Activated CD8-positive, alpha-beta memory T cell treated with anti-CD3 and anti-CD28 coated beads for 48 hours (primary cell): ENCODE results near the gene ALG1L2.
"Not testable (repeated sequence)": the region's sequence is repeated elsewhere in the genome, so short reads cannot be mapped to it uniquely, and the experiment has no call there.

Source experiments
- DNase-seq, 3 experiments: peaks; one replicate each; pipeline ENCODE4 v3.0.0-alpha.2; 2020; ENCODE audit warnings: low read depth in 2 of 3, low spot score in 2 of 3

Gene ALG1L2

DNA sequence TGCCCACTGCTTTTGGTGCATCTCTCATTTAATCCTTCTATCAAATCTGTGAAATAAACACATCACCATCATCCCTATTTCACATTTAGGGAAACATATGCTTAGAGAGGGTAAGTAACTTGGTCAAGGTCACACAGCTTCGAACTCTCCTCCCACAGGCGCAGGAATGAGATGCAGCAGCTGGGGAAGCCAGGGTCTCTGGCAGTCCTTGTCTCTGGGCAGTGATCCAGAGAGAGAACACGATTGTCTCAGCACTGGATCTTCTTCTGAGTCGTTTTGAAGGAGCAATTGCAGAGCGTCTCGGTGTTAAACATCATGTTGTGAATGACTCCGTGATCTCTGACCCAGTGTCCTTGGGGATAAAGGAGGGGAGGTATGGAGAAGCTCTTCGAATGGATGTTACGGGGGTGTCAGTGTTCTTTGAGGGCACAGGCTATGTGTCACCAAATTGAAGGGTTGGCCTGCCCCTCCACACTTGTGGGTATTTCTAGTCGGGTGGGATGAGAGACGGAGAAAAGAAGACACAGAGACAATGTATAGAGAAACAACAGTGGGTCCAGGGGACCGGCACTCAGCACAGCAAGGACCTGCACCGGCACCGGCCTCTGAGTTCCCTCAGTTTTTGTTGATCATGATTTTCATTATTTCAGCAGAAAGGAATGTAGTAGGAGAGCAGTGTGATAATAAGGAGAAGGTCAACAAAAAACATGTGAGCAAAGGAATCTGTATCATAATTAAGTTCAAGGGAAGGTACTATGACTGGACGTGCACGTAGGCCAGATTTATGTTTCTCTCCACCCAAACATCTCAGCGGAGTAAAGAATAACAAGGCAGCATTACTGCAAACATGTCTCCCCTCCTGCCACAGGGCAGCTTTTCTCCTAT, 41.5 kb downstream of the ALG1L2 start:
- DNase-seq = not testable (repeated sequence)

GRCh38 chr3:130125406-130125805, 43.8 kb downstream of the ALG1L2 start:
- not testable (repeated sequence) for DNase-seq

DNA sequence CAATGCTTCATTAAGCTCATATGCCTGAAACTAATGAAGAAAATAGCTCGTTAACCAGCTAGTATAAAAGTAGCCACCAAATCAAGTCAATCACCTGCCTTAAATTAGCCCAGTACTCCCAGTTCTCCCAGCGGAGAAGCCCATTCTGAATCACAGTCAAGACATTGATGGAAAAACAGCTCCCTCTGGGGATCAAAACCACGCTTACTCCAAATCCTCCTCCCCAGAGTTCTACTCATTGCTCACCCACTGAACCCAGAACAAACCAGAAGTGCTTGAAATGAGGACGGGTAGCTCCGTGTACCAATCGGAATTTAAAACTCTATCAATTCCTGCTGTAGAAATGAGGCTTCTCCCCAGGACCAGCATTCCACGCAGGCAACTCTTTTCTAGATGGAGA, 54.7 kb downstream of the ALG1L2 start:
- not testable (repeated sequence) for DNase-seq

DNA sequence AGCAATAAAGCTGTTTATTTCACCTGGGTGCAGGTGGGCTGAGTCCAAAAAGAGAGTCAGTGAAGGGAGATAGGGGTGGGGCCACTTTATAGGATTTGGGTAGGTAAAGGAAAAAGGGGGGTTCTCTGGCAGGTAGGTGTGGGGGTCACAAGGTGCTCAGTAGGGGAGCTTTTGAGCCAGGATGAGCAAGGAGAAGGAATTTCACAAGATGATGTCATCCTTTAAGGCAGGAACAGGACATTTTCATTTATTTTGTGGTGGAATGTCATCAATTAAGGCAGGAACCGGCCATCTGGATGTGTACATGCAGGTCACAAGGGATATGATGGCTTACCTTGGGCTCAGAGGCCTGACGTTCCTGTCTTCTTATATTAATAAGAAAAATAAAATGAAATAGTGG, 56.1 kb downstream of the ALG1L2 start:
- DNase-seq = not testable (repeated sequence)

GRCh38 chr3:130138992-130139391, 57.4 kb downstream of the ALG1L2 start:
- not testable (repeated sequence) for DNase-seq

GRCh38 chr3:130140756-130141155, 59.1 kb downstream of the ALG1L2 start:
- DNase-seq = not testable (repeated sequence)

GRCh38 chr3:130143648-130144327, 62.2 kb downstream of the ALG1L2 start:
- DNase-seq = not testable (repeated sequence)

GRCh38 chr3:130144328-130144650, 62.7 kb downstream of the ALG1L2 start:
- DNase-seq = not testable (repeated sequence)

DNA sequence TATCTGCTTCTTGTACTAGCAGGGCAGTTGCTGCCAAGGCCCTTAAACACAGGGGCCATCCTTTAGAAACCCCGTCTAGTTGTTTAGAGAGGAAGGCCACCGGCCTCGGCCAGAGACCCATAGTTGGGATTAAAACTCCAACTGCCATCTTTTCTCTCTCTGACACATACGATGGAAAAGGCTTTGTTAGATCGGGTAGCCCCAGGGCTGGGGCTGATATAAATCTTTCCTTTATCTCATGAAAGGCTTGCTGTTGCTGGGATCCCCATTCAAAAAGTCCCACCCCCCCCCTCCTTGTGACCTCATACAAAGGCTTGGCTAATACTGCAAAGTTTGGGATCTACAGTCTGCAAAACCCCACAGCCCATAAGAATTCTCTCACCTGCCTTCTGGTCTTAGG, 63.8 kb downstream of the ALG1L2 start:
- DNase-seq = not testable (repeated sequence)

- not testable (repeated sequence) for DNase-seq
These were observed 64.8 kb downstream of the ALG1L2 start for GRCh38 chr3:130146465-130146864.
